CD4-positive, alpha-beta T cell treated with Interleukin-10 for 1 hour (primary cell): ENCODE results near the gene PIAS2.
"Not testable (repeated sequence)": the region's sequence is repeated elsewhere in the genome, so short reads cannot be mapped to it uniquely, and the experiment has no call there.

ENCODE experiments used
- DNase-seq: peaks from one replicate; pipeline ENCODE4 v3.0.0-alpha.2; 2020

PIAS2 gene

GRCh38 chr18:46903406-46903805 lies 13.9 kb downstream of the PIAS2 start:
- DNase-seq, result no peak

- DNase-seq, result no peak
Measured at GRCh38 chr18:46899274-46899948, 17.9 kb downstream of the PIAS2 start.

GRCh38 chr18:46894124-46894523 lies 23.2 kb downstream of the PIAS2 start:
- DNase-seq, result no peak

GRCh38 chr18:46893360-46893759 lies 23.9 kb downstream of the PIAS2 start:
- no peak for DNase-seq

GRCh38 chr18:46892842-46893241 lies 24.5 kb downstream of the PIAS2 start:
- DNase-seq, result no peak

GRCh38 chr18:46891742-46892214 lies 25.5 kb downstream of the PIAS2 start:
- DNase-seq, result no peak

- no peak for DNase-seq
Measured at GRCh38 chr18:46888965-46889364, 28.3 kb downstream of the PIAS2 start.

GRCh38 chr18:46886893-46887292 lies 30.4 kb downstream of the PIAS2 start:
- no peak for DNase-seq

GRCh38 chr18:46883180-46883579 lies 34.1 kb downstream of the PIAS2 start:
- DNase-seq, result no peak

- DNase-seq, result no peak
Measured at GRCh38 chr18:46877329-46877987, 39.8 kb downstream of the PIAS2 start.

- no peak for DNase-seq
Measured at GRCh38 chr18:46868169-46868921, 49.0 kb downstream of the PIAS2 start.

GRCh38 chr18:46867367-46868143 lies 49.8 kb downstream of the PIAS2 start:
- no peak for DNase-seq

- no peak for DNase-seq
Measured at GRCh38 chr18:46866523-46866922, 50.8 kb downstream of the PIAS2 start.

GRCh38 chr18:46865245-46865644 lies 52.1 kb downstream of the PIAS2 start:
- DNase-seq, result not testable (repeated sequence)

- DNase-seq, result no peak
Measured at GRCh38 chr18:46859855-46860254, 57.5 kb downstream of the PIAS2 start.

- DNase-seq, result no peak
Measured at GRCh38 chr18:46858290-46858689, 59.0 kb downstream of the PIAS2 start.

GRCh38 chr18:46856973-46857372 lies 60.3 kb downstream of the PIAS2 start:
- DNase-seq, result no peak

GRCh38 chr18:46849007-46849406 lies 68.3 kb downstream of the PIAS2 start:
- no peak for DNase-seq

- DNase-seq, result no peak
Measured at GRCh38 chr18:46843372-46843771, 73.9 kb downstream of the PIAS2 start.

- DNase-seq, result no peak
Measured at GRCh38 chr18:46842583-46842982, 74.7 kb downstream of the PIAS2 start.

- no peak for DNase-seq
Measured at GRCh38 chr18:46833899-46834298, 83.4 kb downstream of the PIAS2 start.

GRCh38 chr18:46832849-46833248 lies 84.5 kb downstream of the PIAS2 start:
- DNase-seq, result no peak

- DNase-seq, result not testable (repeated sequence)
Measured at GRCh38 chr18:46832422-46832821, 84.9 kb downstream of the PIAS2 start.
